Ishikawa (cell line): ENCODE data around the gene ATP6V1C2.

Source experiments
- EGR1 ChIP-seq: IDR thresholded peaks from 2 replicates; pipeline ENCODE4 v1.6.1; 2012
- EP300 ChIP-seq: IDR thresholded peaks from 2 replicates; pipeline ENCODE4 v1.6.1; 2012; ENCODE audit warnings: borderline replicate concordance
- FOXM1 ChIP-seq: IDR thresholded peaks from 2 replicates; pipeline ENCODE4 v1.6.1; 2012; ENCODE audit warnings: low read depth, borderline replicate concordance
- REST ChIP-seq: IDR thresholded peaks from 2 replicates; pipeline ENCODE4 v1.6.1; 2012; ENCODE audit warnings: low read depth, mild to moderate bottlenecking
- TAF1 ChIP-seq: IDR thresholded peaks from 2 replicates; pipeline ENCODE4 v1.6.1; 2012; ENCODE audit warnings: low read depth, mild to moderate bottlenecking
- TCF12 ChIP-seq: IDR thresholded peaks from 2 replicates; pipeline ENCODE4 v1.6.1; 2012; ENCODE audit warnings: low read depth
- USF1 ChIP-seq: IDR thresholded peaks from 2 replicates; pipeline ENCODE4 v1.6.1; 2012
- ZBTB7A ChIP-seq: IDR thresholded peaks from 2 replicates; pipeline ENCODE4 v1.6.1; 2012; ENCODE audit warnings: low read depth

GRCh38 chr2:10830641-10831399 is 109.4 kb downstream of the ATP6V1C2 start:
- TF ChIP-seq ZBTB7A (no peak), EP300 (no peak), TCF12 (no peak), TAF1 (no peak), FOXM1 (no peak), REST (no peak), EGR1 (no peak), USF1 (no peak)
